Measurements from ENCODE around the gene OR51B2.

OR51B2 gene, protein sequence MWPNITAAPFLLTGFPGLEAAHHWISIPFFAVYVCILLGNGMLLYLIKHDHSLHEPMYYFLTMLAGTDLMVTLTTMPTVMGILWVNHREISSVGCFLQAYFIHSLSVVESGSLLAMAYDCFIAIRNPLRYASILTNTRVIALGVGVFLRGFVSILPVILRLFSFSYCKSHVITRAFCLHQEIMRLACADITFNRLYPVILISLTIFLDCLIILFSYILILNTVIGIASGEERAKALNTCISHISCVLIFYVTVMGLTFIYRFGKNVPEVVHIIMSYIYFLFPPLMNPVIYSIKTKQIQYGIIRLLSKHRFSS

DNA sequence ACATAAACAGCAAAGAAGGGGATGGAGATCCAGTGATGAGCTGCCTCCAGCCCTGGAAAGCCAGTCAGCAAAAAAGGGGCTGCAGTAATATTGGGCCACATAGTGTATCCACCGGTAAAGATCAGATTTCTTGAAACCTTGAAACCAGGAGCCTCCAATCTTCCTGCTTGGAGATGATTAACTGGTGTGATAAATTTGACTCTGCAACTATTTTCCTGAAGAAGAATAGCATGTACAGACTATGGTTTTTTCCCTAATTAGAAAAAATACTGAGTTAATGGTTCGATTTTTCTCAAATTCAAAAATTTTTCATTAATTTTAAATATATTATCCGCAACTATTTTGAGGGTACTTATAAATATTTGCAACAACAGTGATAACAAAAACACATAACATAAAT lies at the start of gene OR51B2:
Gene OR51B2 (minus strand): TSS at position 101 of the 400 bp plus-strand sequence. CDS start 0 bp downstream, at position 101.
- ChIA-PET POLR2A (no interaction called here), CTCF (no interaction called here)
- H3K36me3 ChIP-seq (ENCODE audit: control insufficient read depth in 2 of 2, insufficient read depth in 1 of 2, low read length in 2 of 2): no peaks in the 10 kb centered on the region
- no peak within 1 kb of the TSS for H3K27ac ChIP-seq (ENCODE audit: extremely low read depth, low read depth, low read length)
- no peak for TF ChIP-seq ZNF324 (tag by site-specific recombination; IDR thresholded peaks at IDR 0.05)
- TF ChIP-seq ZFHX2 (tag by site-specific recombination; conservative IDR thresholded peaks at IDR 0.05): no peak
- no peak for TF ChIP-seq ZNF311 (tag by site-specific recombination; IDR thresholded peaks at IDR 0.05; ENCODE audit: borderline replicate concordance)
- no peak for TF ChIP-seq ZNF302 (tag by site-specific recombination; IDR thresholded peaks at IDR 0.05; ENCODE audit: low read depth)
- TF ChIP-seq, protein P1, sequence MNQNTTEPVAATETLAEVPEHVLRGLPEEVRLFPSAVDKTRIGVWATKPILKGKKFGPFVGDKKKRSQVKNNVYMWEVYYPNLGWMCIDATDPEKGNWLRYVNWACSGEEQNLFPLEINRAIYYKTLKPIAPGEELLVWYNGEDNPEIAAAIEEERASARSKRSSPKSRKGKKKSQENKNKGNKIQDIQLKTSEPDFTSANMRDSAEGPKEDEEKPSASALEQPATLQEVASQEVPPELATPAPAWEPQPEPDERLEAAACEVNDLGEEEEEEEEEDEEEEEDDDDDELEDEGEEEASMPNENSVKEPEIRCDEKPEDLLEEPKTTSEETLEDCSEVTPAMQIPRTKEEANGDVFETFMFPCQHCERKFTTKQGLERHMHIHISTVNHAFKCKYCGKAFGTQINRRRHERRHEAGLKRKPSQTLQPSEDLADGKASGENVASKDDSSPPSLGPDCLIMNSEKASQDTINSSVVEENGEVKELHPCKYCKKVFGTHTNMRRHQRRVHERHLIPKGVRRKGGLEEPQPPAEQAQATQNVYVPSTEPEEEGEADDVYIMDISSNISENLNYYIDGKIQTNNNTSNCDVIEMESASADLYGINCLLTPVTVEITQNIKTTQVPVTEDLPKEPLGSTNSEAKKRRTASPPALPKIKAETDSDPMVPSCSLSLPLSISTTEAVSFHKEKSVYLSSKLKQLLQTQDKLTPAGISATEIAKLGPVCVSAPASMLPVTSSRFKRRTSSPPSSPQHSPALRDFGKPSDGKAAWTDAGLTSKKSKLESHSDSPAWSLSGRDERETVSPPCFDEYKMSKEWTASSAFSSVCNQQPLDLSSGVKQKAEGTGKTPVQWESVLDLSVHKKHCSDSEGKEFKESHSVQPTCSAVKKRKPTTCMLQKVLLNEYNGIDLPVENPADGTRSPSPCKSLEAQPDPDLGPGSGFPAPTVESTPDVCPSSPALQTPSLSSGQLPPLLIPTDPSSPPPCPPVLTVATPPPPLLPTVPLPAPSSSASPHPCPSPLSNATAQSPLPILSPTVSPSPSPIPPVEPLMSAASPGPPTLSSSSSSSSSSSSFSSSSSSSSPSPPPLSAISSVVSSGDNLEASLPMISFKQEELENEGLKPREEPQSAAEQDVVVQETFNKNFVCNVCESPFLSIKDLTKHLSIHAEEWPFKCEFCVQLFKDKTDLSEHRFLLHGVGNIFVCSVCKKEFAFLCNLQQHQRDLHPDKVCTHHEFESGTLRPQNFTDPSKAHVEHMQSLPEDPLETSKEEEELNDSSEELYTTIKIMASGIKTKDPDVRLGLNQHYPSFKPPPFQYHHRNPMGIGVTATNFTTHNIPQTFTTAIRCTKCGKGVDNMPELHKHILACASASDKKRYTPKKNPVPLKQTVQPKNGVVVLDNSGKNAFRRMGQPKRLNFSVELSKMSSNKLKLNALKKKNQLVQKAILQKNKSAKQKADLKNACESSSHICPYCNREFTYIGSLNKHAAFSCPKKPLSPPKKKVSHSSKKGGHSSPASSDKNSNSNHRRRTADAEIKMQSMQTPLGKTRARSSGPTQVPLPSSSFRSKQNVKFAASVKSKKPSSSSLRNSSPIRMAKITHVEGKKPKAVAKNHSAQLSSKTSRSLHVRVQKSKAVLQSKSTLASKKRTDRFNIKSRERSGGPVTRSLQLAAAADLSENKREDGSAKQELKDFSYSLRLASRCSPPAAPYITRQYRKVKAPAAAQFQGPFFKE (tag by site-specific recombination; IDR thresholded peaks at IDR 0.05; ENCODE audit: borderline replicate concordance): no peak
- TF ChIP-seq ZBTB20 (tag by site-specific recombination; IDR thresholded peaks at IDR 0.05): no peak
- TF ChIP-seq, protein P2, sequence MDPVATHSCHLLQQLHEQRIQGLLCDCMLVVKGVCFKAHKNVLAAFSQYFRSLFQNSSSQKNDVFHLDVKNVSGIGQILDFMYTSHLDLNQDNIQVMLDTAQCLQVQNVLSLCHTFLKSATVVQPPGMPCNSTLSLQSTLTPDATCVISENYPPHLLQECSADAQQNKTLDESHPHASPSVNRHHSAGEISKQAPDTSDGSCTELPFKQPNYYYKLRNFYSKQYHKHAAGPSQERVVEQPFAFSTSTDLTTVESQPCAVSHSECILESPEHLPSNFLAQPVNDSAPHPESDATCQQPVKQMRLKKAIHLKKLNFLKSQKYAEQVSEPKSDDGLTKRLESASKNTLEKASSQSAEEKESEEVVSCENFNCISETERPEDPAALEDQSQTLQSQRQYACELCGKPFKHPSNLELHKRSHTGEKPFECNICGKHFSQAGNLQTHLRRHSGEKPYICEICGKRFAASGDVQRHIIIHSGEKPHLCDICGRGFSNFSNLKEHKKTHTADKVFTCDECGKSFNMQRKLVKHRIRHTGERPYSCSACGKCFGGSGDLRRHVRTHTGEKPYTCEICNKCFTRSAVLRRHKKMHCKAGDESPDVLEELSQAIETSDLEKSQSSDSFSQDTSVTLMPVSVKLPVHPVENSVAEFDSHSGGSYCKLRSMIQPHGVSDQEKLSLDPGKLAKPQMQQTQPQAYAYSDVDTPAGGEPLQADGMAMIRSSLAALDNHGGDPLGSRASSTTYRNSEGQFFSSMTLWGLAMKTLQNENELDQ (tag by site-specific recombination; IDR thresholded peaks at IDR 0.05; ENCODE audit: low read depth): no peak
- TF ChIP-seq KLF8 (tag by site-specific recombination; IDR thresholded peaks at IDR 0.05): no peak
- no peak for TF ChIP-seq ZSCAN23 (tag by site-specific recombination; IDR thresholded peaks at IDR 0.05)
- TF ChIP-seq, protein P3, sequence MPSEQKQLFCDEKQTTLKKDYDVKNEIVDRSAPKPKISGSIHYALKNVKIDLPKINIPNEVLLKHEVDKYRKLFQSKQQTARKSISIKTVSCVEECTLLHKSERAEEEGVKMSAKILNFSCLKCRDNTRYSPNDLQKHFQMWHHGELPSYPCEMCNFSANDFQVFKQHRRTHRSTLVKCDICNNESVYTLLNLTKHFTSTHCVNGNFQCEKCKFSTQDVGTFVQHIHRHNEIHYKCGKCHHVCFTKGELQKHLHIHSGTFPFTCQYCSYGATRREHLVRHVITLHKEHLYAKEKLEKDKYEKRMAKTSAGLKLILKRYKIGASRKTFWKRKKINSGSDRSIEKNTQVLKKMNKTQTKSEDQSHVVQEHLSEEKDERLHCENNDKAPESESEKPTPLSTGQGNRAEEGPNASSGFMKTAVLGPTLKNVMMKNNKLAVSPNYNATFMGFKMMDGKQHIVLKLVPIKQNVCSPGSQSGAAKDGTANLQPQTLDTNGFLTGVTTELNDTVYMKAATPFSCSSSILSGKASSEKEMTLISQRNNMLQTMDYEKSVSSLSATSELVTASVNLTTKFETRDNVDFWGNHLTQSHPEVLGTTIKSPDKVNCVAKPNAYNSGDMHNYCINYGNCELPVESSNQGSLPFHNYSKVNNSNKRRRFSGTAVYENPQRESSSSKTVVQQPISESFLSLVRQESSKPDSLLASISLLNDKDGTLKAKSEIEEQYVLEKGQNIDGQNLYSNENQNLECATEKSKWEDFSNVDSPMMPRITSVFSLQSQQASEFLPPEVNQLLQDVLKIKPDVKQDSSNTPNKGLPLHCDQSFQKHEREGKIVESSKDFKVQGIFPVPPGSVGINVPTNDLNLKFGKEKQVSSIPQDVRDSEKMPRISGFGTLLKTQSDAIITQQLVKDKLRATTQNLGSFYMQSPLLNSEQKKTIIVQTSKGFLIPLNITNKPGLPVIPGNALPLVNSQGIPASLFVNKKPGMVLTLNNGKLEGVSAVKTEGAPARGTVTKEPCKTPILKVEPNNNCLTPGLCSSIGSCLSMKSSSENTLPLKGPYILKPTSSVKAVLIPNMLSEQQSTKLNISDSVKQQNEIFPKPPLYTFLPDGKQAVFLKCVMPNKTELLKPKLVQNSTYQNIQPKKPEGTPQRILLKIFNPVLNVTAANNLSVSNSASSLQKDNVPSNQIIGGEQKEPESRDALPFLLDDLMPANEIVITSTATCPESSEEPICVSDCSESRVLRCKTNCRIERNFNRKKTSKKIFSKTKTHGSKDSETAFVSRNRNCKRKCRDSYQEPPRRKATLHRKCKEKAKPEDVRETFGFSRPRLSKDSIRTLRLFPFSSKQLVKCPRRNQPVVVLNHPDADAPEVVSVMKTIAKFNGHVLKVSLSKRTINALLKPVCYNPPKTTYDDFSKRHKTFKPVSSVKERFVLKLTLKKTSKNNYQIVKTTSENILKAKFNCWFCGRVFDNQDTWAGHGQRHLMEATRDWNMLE (tag by site-specific recombination; conservative IDR thresholded peaks at IDR 0.05; ENCODE audit: low read depth): no peak
- TF ChIP-seq ZNF558 (tag by site-specific recombination; IDR thresholded peaks at IDR 0.05): no peak
- no peak for TF ChIP-seq ZNF19 (tag by site-specific recombination; IDR thresholded peaks at IDR 0.05; ENCODE audit: low read depth)
- no peak for TF ChIP-seq ZNF776 (tag by site-specific recombination; IDR thresholded peaks at IDR 0.05; ENCODE audit: borderline replicate concordance)
- TF ChIP-seq SP7 (tag by site-specific recombination; IDR thresholded peaks at IDR 0.05): no peak
- no peak for TF ChIP-seq ZNF416 (tag by site-specific recombination; IDR thresholded peaks at IDR 0.05)
- no peak for TF ChIP-seq ZNF529 (tag by site-specific recombination; IDR thresholded peaks at IDR 0.05; ENCODE audit: insufficient replicate concordance)
- no peak for TF ChIP-seq ZSCAN16 (tag by site-specific recombination; IDR thresholded peaks at IDR 0.05)
- no peak for TF ChIP-seq ZNF548 (tag by site-specific recombination; IDR thresholded peaks at IDR 0.05)
- TF ChIP-seq ZNF223 (tag by site-specific recombination; IDR thresholded peaks at IDR 0.05): no peak
- TF ChIP-seq ZNF792 (tag by site-specific recombination; IDR thresholded peaks at IDR 0.05): no peak
- H3K4me1 ChIP-seq (ENCODE audit: control insufficient read depth, insufficient read depth, low read length): no peaks in the 10 kb centered on the region
- H3K4me3 ChIP-seq (ENCODE audit: low read depth, low read length): no peak within 1 kb of the TSS
- no peaks in the 10 kb centered on the region for H3K9me3 ChIP-seq (ENCODE audit: control insufficient read depth, insufficient read depth, low read depth, low read length)
